GDM1 (cell line): Measurements from ENCODE around the gene SGCB.

Experiments
- DNase-seq: peaks from one replicate; lab custom pipeline; 2025; lab: John Stamatoyannopoulos, UW

SGCB gene

GRCh38 chr4:52019936-52020657 lies 18.0 kb downstream of the SGCB start, which contains the start of gene LRRC66:
LRRC66 (minus strand) TSS chr4:52020363; CDS start chr4:52017613, 2,750 bp downstream.
- no peak for DNase-seq

GRCh38 chr4:52017814-52018213 lies 20.3 kb downstream of the SGCB start:
- DNase-seq, result no peak

- no peak for DNase-seq
Observed at GRCh38 chr4:52016981-52017380, 21.1 kb downstream of the SGCB start.

GRCh38 chr4:52015366-52015765 lies 22.7 kb downstream of the SGCB start:
- DNase-seq, result no peak

GRCh38 chr4:52014903-52015302 lies 23.2 kb downstream of the SGCB start:
- no peak for DNase-seq

GRCh38 chr4:52012651-52013050 lies 25.4 kb downstream of the SGCB start:
- DNase-seq, result no peak

- no peak for DNase-seq
Observed at GRCh38 chr4:52010986-52011385, 27.1 kb downstream of the SGCB start.

- DNase-seq, result no peak
Observed at GRCh38 chr4:52006887-52007286, 31.2 kb downstream of the SGCB start.

- DNase-seq, result no peak
Observed at GRCh38 chr4:52005604-52006273, 32.4 kb downstream of the SGCB start.

GRCh38 chr4:52004414-52004813 lies 33.7 kb downstream of the SGCB start:
- no peak for DNase-seq

GRCh38 chr4:52001616-52002015 lies 36.5 kb downstream of the SGCB start:
- no peak for DNase-seq

- no peak for DNase-seq
Observed at GRCh38 chr4:51999250-51999649, 38.8 kb downstream of the SGCB start.

- DNase-seq, result no peak
Observed at GRCh38 chr4:51998837-51999236, 39.3 kb downstream of the SGCB start.

GRCh38 chr4:51997647-51998046 lies 40.5 kb downstream of the SGCB start:
- DNase-seq, result no peak

- DNase-seq, result no peak
Observed at GRCh38 chr4:51995647-51996220, 42.4 kb downstream of the SGCB start.
